Measurements from ENCODE around the gene KCNQ1. TPM values are rescaled to one million over a fixed set of nuclear protein-coding genes. Genes with fewer than 3 reads are reported as not detected.
"Not testable (repeated sequence)": the region's sequence is repeated elsewhere in the genome, so short reads cannot be mapped to it uniquely, and the experiment has no call there.

Gene KCNQ1
- total and polyA plus RNA-seq, 2 donors (not counting 1 experiment from before 2014, with no cell fraction given): not detected

DNA sequence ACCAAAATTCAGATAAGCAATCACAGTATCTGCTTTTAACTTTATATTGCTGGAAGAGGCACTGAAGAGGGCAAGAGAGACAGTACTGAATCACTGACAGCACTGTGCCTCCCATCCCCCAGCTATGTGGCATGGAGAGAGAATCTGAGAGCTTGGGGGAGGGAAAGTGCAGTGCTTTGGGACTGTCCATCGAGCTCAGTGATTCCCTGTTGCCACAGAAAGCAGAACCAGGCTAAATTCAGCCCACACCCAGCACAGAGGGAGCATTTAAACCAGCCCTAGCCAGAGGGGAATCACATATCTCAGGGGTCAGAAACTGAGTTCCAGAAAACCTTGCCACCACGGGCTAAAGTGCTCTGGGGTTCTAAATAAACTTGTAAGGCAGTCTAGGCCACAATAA is 44.3 kb downstream of the KCNQ1 start:
- H3K4me2 ChIP-seq (ENCODE audit: extremely low read depth, insufficient read depth, low read length): no peak overlapping the region
- no peak overlapping the region for H2AFZ ChIP-seq (ENCODE audit: low read length)
- H3K79me2 ChIP-seq (ENCODE audit: control insufficient read depth, insufficient read depth, low read length): no peaks in the 10 kb centered on the region
- no peaks in the 10 kb centered on the region for H3K27me3 ChIP-seq (ENCODE audit: control insufficient read depth, insufficient read depth, low read length)
- H3K4me3 ChIP-seq (replicated peaks in 1 of 4; ENCODE audit: control extremely low read depth in 1 of 4, insufficient read depth in 1 of 4, low read depth in 3 of 4, low read length in 4 of 4): no peak overlapping the region
- no peaks in the 10 kb centered on the region for H3K36me3 ChIP-seq (ENCODE audit: control insufficient read depth, insufficient read depth, low read length)
- H4K20me1 ChIP-seq (ENCODE audit: control insufficient read depth, extremely low read depth, insufficient read depth, low read length): no peaks in the 10 kb centered on the region
- no peak for DNase-seq (ENCODE audit: low read depth in 2 of 2)
- no peaks in the 10 kb centered on the region for H3K4me1 ChIP-seq (ENCODE audit: control insufficient read depth, extremely low read depth, insufficient read depth, low read length)
- no peak overlapping the region for H3K9ac ChIP-seq (ENCODE audit: insufficient read depth, low read length)
- no peak overlapping the region for H3K27ac ChIP-seq (ENCODE audit: insufficient read depth, low read length)
- no peaks in the 10 kb centered on the region for H3K9me3 ChIP-seq (ENCODE audit: control insufficient read depth, insufficient read depth, low read depth, low read length)
- no peak for TF ChIP-seq EZH2 (IDR thresholded peaks at IDR 0.05; ENCODE audit: low read length, missing control alignments)
- TF ChIP-seq, protein P1, sequence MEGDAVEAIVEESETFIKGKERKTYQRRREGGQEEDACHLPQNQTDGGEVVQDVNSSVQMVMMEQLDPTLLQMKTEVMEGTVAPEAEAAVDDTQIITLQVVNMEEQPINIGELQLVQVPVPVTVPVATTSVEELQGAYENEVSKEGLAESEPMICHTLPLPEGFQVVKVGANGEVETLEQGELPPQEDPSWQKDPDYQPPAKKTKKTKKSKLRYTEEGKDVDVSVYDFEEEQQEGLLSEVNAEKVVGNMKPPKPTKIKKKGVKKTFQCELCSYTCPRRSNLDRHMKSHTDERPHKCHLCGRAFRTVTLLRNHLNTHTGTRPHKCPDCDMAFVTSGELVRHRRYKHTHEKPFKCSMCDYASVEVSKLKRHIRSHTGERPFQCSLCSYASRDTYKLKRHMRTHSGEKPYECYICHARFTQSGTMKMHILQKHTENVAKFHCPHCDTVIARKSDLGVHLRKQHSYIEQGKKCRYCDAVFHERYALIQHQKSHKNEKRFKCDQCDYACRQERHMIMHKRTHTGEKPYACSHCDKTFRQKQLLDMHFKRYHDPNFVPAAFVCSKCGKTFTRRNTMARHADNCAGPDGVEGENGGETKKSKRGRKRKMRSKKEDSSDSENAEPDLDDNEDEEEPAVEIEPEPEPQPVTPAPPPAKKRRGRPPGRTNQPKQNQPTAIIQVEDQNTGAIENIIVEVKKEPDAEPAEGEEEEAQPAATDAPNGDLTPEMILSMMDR (conservative IDR thresholded peaks at IDR 0.05 in 1 of 2, IDR thresholded peaks at IDR 0.05 in 1 of 2; ENCODE audit: low read depth in 1 of 2, low read length in 2 of 2): no peak

DNA sequence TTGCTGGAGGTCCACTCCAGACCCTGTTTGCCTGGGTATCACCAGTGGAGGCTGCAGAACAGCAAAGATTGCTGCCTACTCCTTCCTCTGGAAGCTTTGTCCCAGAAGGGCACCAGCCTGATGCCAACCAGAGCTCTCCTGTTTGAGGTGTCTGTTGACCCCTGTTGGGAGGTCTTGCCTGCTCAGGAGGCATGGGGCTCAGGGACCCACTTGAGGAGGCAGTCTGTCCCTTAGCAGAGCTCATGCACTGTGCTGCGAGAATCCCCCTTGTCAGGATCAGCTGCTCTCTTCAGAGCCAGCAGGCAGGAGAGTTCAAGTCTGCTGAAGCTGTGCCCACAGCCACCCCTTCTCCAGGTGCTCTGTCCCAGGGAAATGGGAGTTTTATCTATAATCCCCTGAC is 53.1 kb downstream of the KCNQ1 start:
- H3K9ac ChIP-seq (ENCODE audit: insufficient read depth, low read length); H3K4me1 ChIP-seq (ENCODE audit: control insufficient read depth, extremely low read depth, insufficient read depth, low read length); H4K20me1 ChIP-seq (ENCODE audit: control insufficient read depth, extremely low read depth, insufficient read depth, low read length); H3K36me3 ChIP-seq (ENCODE audit: control insufficient read depth, insufficient read depth, low read length); H3K27ac ChIP-seq (ENCODE audit: insufficient read depth, low read length); H2AFZ ChIP-seq (ENCODE audit: low read length); H3K9me3 ChIP-seq (ENCODE audit: control insufficient read depth, insufficient read depth, low read depth, low read length); H3K79me2 ChIP-seq (ENCODE audit: control insufficient read depth, insufficient read depth, low read length); H3K4me2 ChIP-seq (ENCODE audit: extremely low read depth, insufficient read depth, low read length); DNase-seq (ENCODE audit: low read depth in 2 of 2); H3K4me3 ChIP-seq (replicated peaks in 1 of 4; ENCODE audit: control extremely low read depth in 1 of 4, insufficient read depth in 1 of 4, low read depth in 3 of 4, low read length in 4 of 4); H3K27me3 ChIP-seq (ENCODE audit: control insufficient read depth, insufficient read depth, low read length): not testable (repeated sequence)

DNA sequence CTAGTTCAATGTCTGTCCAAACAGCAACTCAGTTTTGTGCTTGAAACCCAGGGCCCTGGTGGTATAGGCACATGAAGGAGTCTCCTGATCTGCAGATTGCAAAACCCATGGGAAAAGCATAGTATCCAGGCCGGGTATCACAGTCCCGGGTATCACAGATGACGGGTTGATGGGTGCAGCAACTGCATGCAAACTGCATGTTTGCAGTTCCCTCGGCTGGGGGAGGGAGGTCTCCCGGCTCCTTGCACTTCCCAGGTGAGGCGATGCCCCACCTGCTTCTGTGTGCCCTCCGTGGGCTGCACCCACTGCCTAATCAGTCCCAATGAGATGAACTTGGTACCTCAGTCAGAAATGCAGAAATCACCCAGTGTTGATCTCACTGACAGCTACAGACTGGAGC is 53.9 kb downstream of the KCNQ1 start:
- no peaks in the 10 kb centered on the region for H4K20me1 ChIP-seq (ENCODE audit: control insufficient read depth, extremely low read depth, insufficient read depth, low read length)
- no peaks in the 10 kb centered on the region for H3K9me3 ChIP-seq (ENCODE audit: control insufficient read depth, insufficient read depth, low read depth, low read length)
- TF ChIP-seq EZH2 (IDR thresholded peaks at IDR 0.05; ENCODE audit: low read length, missing control alignments): no peak
- TF ChIP-seq, protein P1 (conservative IDR thresholded peaks at IDR 0.05 in 1 of 2, IDR thresholded peaks at IDR 0.05 in 1 of 2; ENCODE audit: low read depth in 1 of 2, low read length in 2 of 2): no peak
- no peaks in the 10 kb centered on the region for H3K27me3 ChIP-seq (ENCODE audit: control insufficient read depth, insufficient read depth, low read length)
- no peaks in the 10 kb centered on the region for H3K4me1 ChIP-seq (ENCODE audit: control insufficient read depth, extremely low read depth, insufficient read depth, low read length)
- H3K27ac ChIP-seq (ENCODE audit: insufficient read depth, low read length): no peak overlapping the region
- no peaks in the 10 kb centered on the region for H3K36me3 ChIP-seq (ENCODE audit: control insufficient read depth, insufficient read depth, low read length)
- H2AFZ ChIP-seq (ENCODE audit: low read length): no peak overlapping the region
- DNase-seq (ENCODE audit: low read depth in 2 of 2): no peak
- no peak overlapping the region for H3K4me3 ChIP-seq (replicated peaks in 1 of 4; ENCODE audit: control extremely low read depth in 1 of 4, insufficient read depth in 1 of 4, low read depth in 3 of 4, low read length in 4 of 4)
- no peaks in the 10 kb centered on the region for H3K79me2 ChIP-seq (ENCODE audit: control insufficient read depth, insufficient read depth, low read length)
- no peak overlapping the region for H3K9ac ChIP-seq (ENCODE audit: insufficient read depth, low read length)
- no peak overlapping the region for H3K4me2 ChIP-seq (ENCODE audit: extremely low read depth, insufficient read depth, low read length)

All from fibroblast of lung (primary cell).